Ectodermal cell (in vitro differentiated cells): ENCODE measurements around the gene ZNF341.

ENCODE experiments used
- H3K27ac ChIP-seq: 2 replicates; pipeline ENCODE4 v1.7.0; 2013; ENCODE audit warnings: mild to moderate bottlenecking, low read depth, low read length; ENCODE audit not compliant: insufficient read depth, poor library complexity, severe bottlenecking
- H3K27me3 ChIP-seq: 2 replicates; pipeline ENCODE4 v1.7.0; 2013; ENCODE audit warnings: mild to moderate bottlenecking, low read length; ENCODE audit not compliant: insufficient read depth, control insufficient read depth, poor library complexity, severe bottlenecking
- H3K36me3 ChIP-seq: one replicate; pipeline ENCODE4 v1.7.0; 2013; ENCODE audit warnings: low read length; ENCODE audit not compliant: control insufficient read depth, insufficient read depth
- H3K4me1 ChIP-seq: one replicate; pipeline ENCODE4 v1.7.0; 2013; ENCODE audit warnings: low read length; ENCODE audit not compliant: control insufficient read depth, insufficient read depth
- H3K4me3 ChIP-seq: 2 replicates; pipeline ENCODE4 v1.7.0; 2013; ENCODE audit warnings: low read depth, low read length, control low read depth; ENCODE audit not compliant: insufficient read depth
- H3K9me3 ChIP-seq: 2 replicates; pipeline ENCODE4 v1.7.0; 2013; ENCODE audit warnings: mild to moderate bottlenecking, low read length, moderate library complexity; ENCODE audit not compliant: control insufficient read depth
- WGBS, 2 experiments: methylation state at CpG; one replicate each; pipeline ENCODE4 v1.1.7; 2013; ENCODE audit warnings: missing lambda C conversion rate in 2 of 2; 5-methylcytosine and 5-hydroxymethylcytosine counted together

Gene ZNF341

GRCh38 chr20:33730946-33731692 is 677 bp upstream of the ZNF341 start:
- peak overlapping the region; percentile 22 for H3K4me3 ChIP-seq
- no peaks in the 10 kb centered on the region for H3K36me3 ChIP-seq
- 85% methylated on average over 18 of the region's 18 CpGs for WGBS, 2 experiments
- peaks cover 4% of the 10 kb centered on the region for H3K4me1 ChIP-seq
- no peaks in the 10 kb centered on the region for H3K9me3 ChIP-seq
- no peaks in the 10 kb centered on the region for H3K27me3 ChIP-seq
- no peak overlapping the region for H3K27ac ChIP-seq

DNA sequence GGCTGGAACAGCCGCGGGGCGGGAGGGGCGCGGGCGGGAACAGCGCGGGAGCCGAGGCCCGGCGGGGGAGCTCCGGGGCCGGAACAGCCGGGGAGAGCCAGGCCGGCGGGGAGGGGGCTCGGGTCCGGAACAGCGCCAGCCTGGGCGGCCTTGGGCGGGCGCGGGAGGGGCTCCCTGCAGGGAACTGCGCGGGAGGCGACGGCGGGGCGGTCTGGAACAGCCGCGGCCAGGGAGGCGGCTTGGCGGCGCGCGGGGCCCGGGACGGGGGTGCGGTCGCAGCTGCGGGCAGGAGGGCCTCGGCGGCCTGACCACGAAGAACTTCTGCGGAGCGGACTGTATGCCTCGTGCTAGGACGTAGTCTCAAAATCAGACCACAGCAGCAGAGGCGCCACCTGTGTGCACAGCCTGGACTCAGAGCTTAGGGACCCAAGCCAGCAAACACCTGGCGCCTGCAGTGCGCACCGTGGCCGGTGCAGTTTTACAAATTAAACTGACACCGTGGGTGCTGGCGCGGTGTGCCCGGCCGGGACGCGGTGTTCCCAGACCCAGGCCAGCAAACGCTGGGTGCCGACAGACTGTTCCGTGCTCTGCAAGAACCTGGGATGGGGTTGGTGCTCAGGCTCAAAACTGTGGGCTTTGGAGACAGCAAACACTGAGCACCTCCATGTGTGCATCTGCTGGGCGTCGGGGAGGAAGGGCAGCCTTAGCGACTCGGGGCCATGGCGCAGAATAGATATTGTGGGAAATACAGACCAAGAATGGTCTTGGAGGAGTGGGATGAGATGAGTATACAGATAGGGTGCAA is 572 bp downstream of the ZNF341 start:
- H3K4me3 ChIP-seq: peak overlapping the region; percentile 44
- H3K36me3 ChIP-seq: no peaks in the 10 kb centered on the region
- H3K27ac ChIP-seq: peak overlapping the region; percentile 74
- 7% methylated on average over 68 of the region's 68 CpGs for WGBS, 2 experiments
- H3K9me3 ChIP-seq: no peaks in the 10 kb centered on the region
- H3K4me1 ChIP-seq: peaks cover 4% of the 10 kb centered on the region
- no peaks in the 10 kb centered on the region for H3K27me3 ChIP-seq

DNA sequence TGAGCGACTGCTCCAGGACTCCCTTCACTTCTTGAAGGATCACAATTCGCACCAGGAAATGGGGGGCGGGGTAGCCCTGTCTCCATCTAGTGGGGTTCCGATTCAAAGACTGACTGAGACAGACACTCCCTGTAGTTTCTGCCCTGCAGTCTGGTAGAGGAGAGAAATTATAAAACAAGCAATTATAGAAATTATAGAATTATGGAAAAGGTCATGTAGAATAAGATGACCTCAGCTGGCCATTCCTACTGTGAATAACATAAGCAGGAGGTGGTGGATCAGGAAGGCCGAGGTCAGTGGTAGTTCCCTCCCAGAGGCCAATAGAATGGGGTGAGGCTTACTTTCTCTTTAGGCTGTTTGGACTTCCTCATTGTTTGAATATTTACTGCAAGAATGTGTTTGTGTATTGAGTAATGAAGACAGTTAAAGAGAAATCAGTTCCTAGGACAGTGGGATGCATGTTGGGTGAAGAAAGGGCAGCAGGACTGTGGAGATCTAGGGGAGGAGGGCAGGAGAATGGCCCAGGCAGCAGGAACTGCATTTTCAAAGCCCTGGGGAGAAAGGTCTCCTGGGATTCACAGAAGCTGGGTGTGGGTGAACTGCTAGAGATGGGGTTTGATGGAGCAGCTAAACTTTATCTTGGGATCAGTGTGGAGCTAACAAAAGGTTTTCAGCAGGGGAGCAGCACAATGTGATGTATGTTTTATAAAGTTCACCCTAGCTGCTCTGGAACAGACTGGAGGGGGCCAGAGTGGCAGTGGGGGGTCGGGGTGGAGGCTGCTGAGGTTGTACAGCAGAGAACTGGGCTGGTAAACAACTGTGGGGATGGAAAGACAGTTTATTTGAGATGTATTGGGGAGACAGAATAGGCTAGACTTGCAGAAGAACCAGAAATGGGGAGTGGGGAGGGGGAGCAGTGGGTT is 2.1 kb downstream of the ZNF341 start:
- peaks cover 4% of the 10 kb centered on the region for H3K4me1 ChIP-seq
- H3K4me3 ChIP-seq: no peak overlapping the region
- H3K36me3 ChIP-seq: no peaks in the 10 kb centered on the region
- WGBS, 2 experiments: 73 to 76% methylated on average over 6 of the region's 6 CpGs
- H3K27me3 ChIP-seq: no peaks in the 10 kb centered on the region
- H3K9me3 ChIP-seq: no peaks in the 10 kb centered on the region
- peak overlapping the region; percentile 16 for H3K27ac ChIP-seq

GRCh38 chr20:33736962-33737361 is 5.2 kb downstream of the ZNF341 start:
- WGBS, 2 experiments: 92 to 98% methylated on average over 3 of the region's 3 CpGs
- Histone ChIP-seq H3K27ac (no peak overlapping the region), H3K36me3 (no peaks in the 10 kb centered on the region), H3K4me1 (peaks cover 4% of the 10 kb centered on the region), H3K9me3 (no peaks in the 10 kb centered on the region), H3K4me3 (no peak overlapping the region), H3K27me3 (no peaks in the 10 kb centered on the region)

- Histone ChIP-seq H3K27me3 (no peaks in the 10 kb centered on the region), H3K9me3 (no peaks in the 10 kb centered on the region), H3K27ac (no peak overlapping the region), H3K4me1 (no peaks in the 10 kb centered on the region), H3K36me3 (no peaks in the 10 kb centered on the region), H3K4me3 (no peak overlapping the region)
- whole genome bisulfite sequencing, 2 experiments: 95 to 96% methylated on average over 7 of the region's 7 CpGs
These were observed 7.7 kb downstream of the ZNF341 start for GRCh38 chr20:33739493-33739892.

DNA sequence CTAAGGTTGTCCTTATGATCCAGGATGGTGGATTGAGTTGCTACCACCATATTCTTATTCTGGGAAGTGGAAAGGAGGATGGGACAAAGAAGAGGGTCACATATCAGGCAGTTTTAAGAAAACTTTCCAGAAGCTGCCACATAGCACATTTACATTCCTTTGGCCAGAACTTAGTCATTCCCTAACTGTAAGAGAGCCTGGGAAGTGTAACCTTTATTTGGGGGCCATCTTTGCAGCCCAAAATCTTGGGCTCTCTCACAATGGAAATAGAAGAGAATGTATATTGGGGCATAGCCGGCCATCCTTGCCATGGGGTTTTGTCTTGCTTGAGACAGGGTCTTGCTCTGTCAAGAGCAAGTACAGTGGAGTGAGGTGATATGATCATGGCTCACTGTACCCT is 8.4 kb downstream of the ZNF341 start:
- 100% methylated on average over 1 of the region's 1 CpG for WGBS, 2 experiments
- Histone ChIP-seq H3K27me3 (no peaks in the 10 kb centered on the region), H3K36me3 (no peaks in the 10 kb centered on the region), H3K9me3 (no peaks in the 10 kb centered on the region), H3K4me3 (no peak overlapping the region), H3K4me1 (no peaks in the 10 kb centered on the region), H3K27ac (no peak overlapping the region)

GRCh38 chr20:33744181-33744580 is 12.4 kb downstream of the ZNF341 start:
- H3K27ac ChIP-seq: no peak overlapping the region
- H3K36me3 ChIP-seq: no peaks in the 10 kb centered on the region
- H3K4me3 ChIP-seq: no peak overlapping the region
- no peaks in the 10 kb centered on the region for H3K4me1 ChIP-seq
- 91 to 97% methylated on average over 3 of the region's 3 CpGs for WGBS, 2 experiments
- no peaks in the 10 kb centered on the region for H3K27me3 ChIP-seq
- no peaks in the 10 kb centered on the region for H3K9me3 ChIP-seq

GRCh38 chr20:33744773-33745385 is 13.1 kb downstream of the ZNF341 start:
- H3K4me1 ChIP-seq: no peaks in the 10 kb centered on the region
- whole genome bisulfite sequencing, 2 experiments: 94 to 95% methylated on average over 14 of the region's 14 CpGs
- no peaks in the 10 kb centered on the region for H3K36me3 ChIP-seq
- H3K27ac ChIP-seq: no peak overlapping the region
- no peaks in the 10 kb centered on the region for H3K27me3 ChIP-seq
- H3K9me3 ChIP-seq: no peaks in the 10 kb centered on the region
- no peak overlapping the region for H3K4me3 ChIP-seq

GRCh38 chr20:33746325-33746998 is 14.7 kb downstream of the ZNF341 start:
- 93 to 94% methylated on average over 12 of the region's 12 CpGs for WGBS, 2 experiments
- Histone ChIP-seq H3K4me3 (no peak overlapping the region), H3K36me3 (no peaks in the 10 kb centered on the region), H3K27ac (no peak overlapping the region), H3K9me3 (no peaks in the 10 kb centered on the region), H3K4me1 (no peaks in the 10 kb centered on the region), H3K27me3 (no peaks in the 10 kb centered on the region)
